Measurements from ENCODE around the gene PBX2.

DNA sequence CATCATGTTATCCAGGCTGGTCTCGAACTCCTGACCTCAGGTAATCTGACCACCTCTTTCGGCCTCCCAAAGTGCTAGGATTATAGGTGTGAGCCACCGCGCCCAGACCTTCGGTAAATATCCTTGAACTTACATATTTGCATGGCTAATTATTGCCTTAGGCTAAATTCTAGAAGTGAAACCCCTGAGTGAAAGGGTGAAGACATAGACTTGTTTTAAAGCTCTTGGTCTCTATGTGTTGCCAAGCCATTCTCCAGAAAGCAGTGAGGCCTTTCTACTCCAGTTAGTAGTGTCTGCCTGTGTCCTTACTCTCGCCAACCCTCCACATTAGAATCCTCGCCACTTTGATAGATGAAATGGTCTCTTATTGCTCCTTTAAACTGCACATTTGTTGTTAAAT lies 36.4 kb upstream of the PBX2 start:
- TF ChIP-seq, protein P1, sequence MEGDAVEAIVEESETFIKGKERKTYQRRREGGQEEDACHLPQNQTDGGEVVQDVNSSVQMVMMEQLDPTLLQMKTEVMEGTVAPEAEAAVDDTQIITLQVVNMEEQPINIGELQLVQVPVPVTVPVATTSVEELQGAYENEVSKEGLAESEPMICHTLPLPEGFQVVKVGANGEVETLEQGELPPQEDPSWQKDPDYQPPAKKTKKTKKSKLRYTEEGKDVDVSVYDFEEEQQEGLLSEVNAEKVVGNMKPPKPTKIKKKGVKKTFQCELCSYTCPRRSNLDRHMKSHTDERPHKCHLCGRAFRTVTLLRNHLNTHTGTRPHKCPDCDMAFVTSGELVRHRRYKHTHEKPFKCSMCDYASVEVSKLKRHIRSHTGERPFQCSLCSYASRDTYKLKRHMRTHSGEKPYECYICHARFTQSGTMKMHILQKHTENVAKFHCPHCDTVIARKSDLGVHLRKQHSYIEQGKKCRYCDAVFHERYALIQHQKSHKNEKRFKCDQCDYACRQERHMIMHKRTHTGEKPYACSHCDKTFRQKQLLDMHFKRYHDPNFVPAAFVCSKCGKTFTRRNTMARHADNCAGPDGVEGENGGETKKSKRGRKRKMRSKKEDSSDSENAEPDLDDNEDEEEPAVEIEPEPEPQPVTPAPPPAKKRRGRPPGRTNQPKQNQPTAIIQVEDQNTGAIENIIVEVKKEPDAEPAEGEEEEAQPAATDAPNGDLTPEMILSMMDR (IDR thresholded peaks at IDR 0.05) = no peak
- TF ChIP-seq POLR2AphosphoS5 (IDR thresholded peaks at IDR 0.05) (no peak), POLR2A (IDR thresholded peaks at IDR 0.05) (no peak)

Measured in breast epithelium (tissue), 3 donors.